HCT116 (cell line): ENCODE data around the gene CYP46A1. TPM values are rescaled to one million over a fixed set of nuclear protein-coding genes. Genes with fewer than 3 reads are reported as not detected.

Experiments
- ATAC-seq: fragments of 200-7000 bp; cut with Tn5 transposase; 2 replicates; pipeline ENCODE4 v1.9.1; 2020; ENCODE audit warnings: mild to moderate bottlenecking, moderate library complexity
- BruUV-seq: library from RNA; stranded (reverse); fragments of 400-500 nt; replicated peaks from 2 replicates; lab custom pipeline; 2021; lab: Mats Ljungman, UMichigan
- CTCF ChIA-PET: fragments of 300-600 bp; sonication (Branson Sonifier 250); formaldehyde crosslinking; loops from one replicate; lab custom pipeline; 2021; ENCODE audit warnings: antibody characterized with exemption; lab: Charles Lee
- POLR2A ChIA-PET: fragments of 300-600, 350-600 bp; sonication (Branson Sonifier 250); formaldehyde crosslinking; loops from one replicate; lab custom pipeline; 2021; ENCODE audit warnings: antibody characterized with exemption; lab: Charles Lee
- RAD21 ChIA-PET, 2 experiments: fragments of 300-600 bp; sonication (Branson Sonifier 250); formaldehyde crosslinking; loops; one replicate each; lab custom pipeline; 2023; ENCODE audit warnings: low total read pairs in 2 of 2; ENCODE audit not compliant: uncharacterized antibody in 2 of 2, unreplicated experiment in 2 of 2, low non-redundant PET in 1 of 2; lab: Charles Lee
- DNase-seq: peaks from one replicate; pipeline ENCODE4 v3.0.0-alpha.2; 2010; ENCODE audit warnings: low read depth, low spot score
- H2AFZ ChIP-seq: fragments of 200-600 bp; shearing (Covaris generic), sonication (generic); 2 replicates; pipeline ENCODE4 v1.6.1; 2017; ENCODE audit warnings: low read depth, mixed run types, mixed read lengths, antibody characterized with exemption, low read length; ENCODE audit not compliant: poor library complexity, severe bottlenecking
- H3K27ac ChIP-seq: 2 replicates; pipeline ENCODE4 v1.5.1; 2012; ENCODE audit warnings: low read depth, low read length
- H3K27me3 ChIP-seq: fragments of 200-600 bp; sonication (generic); 2 replicates; pipeline ENCODE4 v1.6.1; 2016; ENCODE audit warnings: mixed run types, low read length, mixed read lengths; ENCODE audit not compliant: insufficient read depth
- H3K36me3 ChIP-seq, 2 experiments: fragments of 200-500 bp in 1 of 2; fragments of 200-600 bp in 1 of 2; sonication (Bioruptor generic) in 1 of 2; sonication (generic) in 1 of 2; 2 replicates each; pipeline versions ENCODE4 v1.5.1 to v1.6.1; 2014 to 2016; ENCODE audit warnings: low read length in 2 of 2, inconsistent platforms in 1 of 2, mixed read lengths in 1 of 2, mixed run types in 1 of 2; ENCODE audit not compliant: insufficient read depth in 2 of 2, control insufficient read depth in 1 of 2
- H3K4me1 ChIP-seq, 2 experiments: fragments of 200-600 bp in 1 of 2; sonication (generic) in 1 of 2; 2 replicates each; pipeline versions ENCODE4 v1.5.1 to v1.6.1; 2012 to 2017; ENCODE audit warnings: low read length in 2 of 2, inconsistent platforms in 1 of 2, mild to moderate bottlenecking in 1 of 2, mixed read lengths in 1 of 2, mixed run types in 1 of 2, moderate library complexity in 1 of 2; ENCODE audit not compliant: insufficient read depth in 2 of 2, control insufficient read depth in 1 of 2
- H3K4me2 ChIP-seq: fragments of 200-600 bp; sonication (generic); 2 replicates; pipeline ENCODE4 v1.6.1; 2017; ENCODE audit warnings: mixed run types, low read length, mixed read lengths
- H3K4me3 ChIP-seq, 2 experiments: fragments of 200-600 bp in 1 of 2; sonication (generic) in 1 of 2; replicated peaks in 1 of 2; 2 replicates each; pipeline ENCODE4 v1.5.1; 2011 to 2016; ENCODE audit warnings: low read length in 2 of 2, control low read depth in 1 of 2, low read depth in 1 of 2, mild to moderate bottlenecking in 1 of 2, mixed read lengths in 1 of 2, mixed run types in 1 of 2
- H3K79me2 ChIP-seq: fragments of 200-600 bp; sonication (generic); 2 replicates; pipeline ENCODE4 v1.6.1; 2017; ENCODE audit warnings: mild to moderate bottlenecking, mixed run types, low read length, moderate library complexity, mixed read lengths; ENCODE audit not compliant: insufficient read depth
- H3K9ac ChIP-seq: fragments of 200-600 bp; sonication (generic); 2 replicates; pipeline ENCODE4 v1.6.1; 2016; ENCODE audit warnings: low read length, mixed read lengths
- H3K9me2 ChIP-seq: fragments of 200-600 bp; sonication (generic), shearing (Covaris generic); 2 replicates; pipeline ENCODE4 v1.6.1; 2017; ENCODE audit warnings: mixed run types, mild to moderate bottlenecking, moderate library complexity; ENCODE audit not compliant: insufficient read depth
- H3K9me3 ChIP-seq, 2 experiments: fragments of 200-500 bp in 1 of 2; fragments of 200-600 bp in 1 of 2; sonication (Bioruptor generic) in 1 of 2; sonication (generic) in 1 of 2; 2 replicates each; pipeline ENCODE4 v1.6.1; 2014 to 2017; ENCODE audit warnings: low read length in 2 of 2, mixed read lengths in 2 of 2, inconsistent platforms in 1 of 2, low read depth in 1 of 2, mild to moderate bottlenecking in 1 of 2, mixed run types in 1 of 2, moderate library complexity in 1 of 2; ENCODE audit not compliant: control insufficient read depth in 1 of 2, insufficient read depth in 1 of 2
- H4K20me1 ChIP-seq: fragments of 200-600 bp; sonication (generic), shearing (Covaris generic); 2 replicates; pipeline ENCODE4 v1.6.1; 2017; ENCODE audit warnings: mixed run types, mild to moderate bottlenecking, moderate library complexity; ENCODE audit not compliant: insufficient read depth
- CBX3 ChIP-seq: IDR thresholded peaks from 2 replicates; pipeline ENCODE4 v1.6.1; 2012; ENCODE audit warnings: low read depth
- CEBPB ChIP-seq: IDR thresholded peaks from 2 replicates; pipeline ENCODE4 v1.6.1; 2012; ENCODE audit warnings: low read depth
- ELF1 ChIP-seq: IDR thresholded peaks from 2 replicates; pipeline ENCODE4 v1.6.1; 2012; ENCODE audit warnings: low read depth, borderline replicate concordance
- EZH2phosphoT487 ChIP-seq: fragments of 200-600 bp; IDR thresholded peaks from 2 replicates; pipeline ENCODE4 v1.6.1; 2018; ENCODE audit warnings: antibody characterized with exemption, borderline replicate concordance
- FOSL1 ChIP-seq: IDR thresholded peaks from 2 replicates; pipeline ENCODE4 v1.6.1; 2012; ENCODE audit warnings: low read depth
- POLR2A ChIP-seq: IDR thresholded peaks from 2 replicates; pipeline ENCODE4 v1.7.0; 2011; ENCODE audit warnings: borderline replicate concordance; ENCODE audit not compliant: insufficient read depth, insufficient read length; ENCODE audit errors: extremely low read depth
- RAD21 ChIP-seq: IDR thresholded peaks from 2 replicates; pipeline ENCODE4 v1.6.1; 2012; ENCODE audit warnings: low read depth, mild to moderate bottlenecking
- SIN3A ChIP-seq: IDR thresholded peaks from 2 replicates; pipeline ENCODE4 v1.6.1; 2012; ENCODE audit warnings: low read depth
- SP1 ChIP-seq: IDR thresholded peaks from 2 replicates; pipeline ENCODE4 v1.6.1; 2012; ENCODE audit warnings: low read depth
- SRF ChIP-seq: IDR thresholded peaks from 2 replicates; pipeline ENCODE4 v1.6.1; 2012; ENCODE audit warnings: low read depth
- TCF7L2 ChIP-seq: IDR thresholded peaks from 2 replicates; pipeline ENCODE4 v1.7.0; 2011; ENCODE audit warnings: borderline replicate concordance, inconsistent platforms; ENCODE audit not compliant: insufficient read depth, insufficient read length; ENCODE audit errors: extremely low read depth
- YY1 ChIP-seq: IDR thresholded peaks from 2 replicates; pipeline ENCODE4 v1.6.1; 2011; ENCODE audit warnings: low read length, low read depth, moderate library complexity, mild to moderate bottlenecking; ENCODE audit not compliant: insufficient replicate concordance; ENCODE audit errors: extremely low read depth
- ZFX ChIP-seq: fragments of 450-650 bp; IDR thresholded peaks from 2 replicates; pipeline ENCODE4 v1.6.1; 2017
- ZNF274 ChIP-seq: fragments of 200-500 bp; sonication (Bioruptor generic); IDR thresholded peaks from 2 replicates; pipeline ENCODE4 v1.6.1; 2014; ENCODE audit warnings: mild to moderate bottlenecking, low read depth, low read length, inconsistent platforms
- intact Hi-C: fragments of 100-400 bp; cut with micrococcal nuclease; formaldehyde crosslinking; loops from 2 replicates; pipeline ENCODE4 v1.10.0; 2022
- total RNA-seq: library from RNA; stranded (reverse); gene quantifications from one replicate; pipeline ENCODE4 v1.2.1, GENCODE V29; 2021; ENCODE audit not compliant: unreplicated experiment
- TF ChIP-seq, protein P1 (sequence below): IDR thresholded peaks from 2 replicates; pipeline ENCODE4 v1.6.1; 2012

Gene CYP46A1
- total RNA-seq, 1 experiment from 2014 or later, result 0.76 TPM

DNA sequence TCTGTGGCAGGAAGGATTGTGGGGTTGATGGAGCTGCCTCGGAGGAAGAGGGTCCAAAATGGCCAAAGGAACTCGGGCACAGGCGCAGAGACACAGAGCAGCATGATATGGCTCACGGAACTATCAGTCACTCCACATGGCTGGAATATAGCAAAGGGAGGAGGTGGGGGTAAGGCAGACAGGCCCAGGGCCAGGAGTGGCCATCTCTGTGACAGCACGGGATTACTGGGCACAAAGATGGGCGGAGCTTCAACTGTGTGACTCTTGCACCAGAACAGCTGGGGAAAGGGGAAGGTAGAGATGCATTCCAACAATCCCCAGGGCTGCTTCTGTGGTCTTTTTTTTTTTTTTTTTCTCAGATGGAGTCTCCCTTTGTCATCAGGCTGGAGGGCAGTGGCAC is 84.3 kb downstream of the CYP46A1 start (continued):
- no peak for TF ChIP-seq ZFX

DNA sequence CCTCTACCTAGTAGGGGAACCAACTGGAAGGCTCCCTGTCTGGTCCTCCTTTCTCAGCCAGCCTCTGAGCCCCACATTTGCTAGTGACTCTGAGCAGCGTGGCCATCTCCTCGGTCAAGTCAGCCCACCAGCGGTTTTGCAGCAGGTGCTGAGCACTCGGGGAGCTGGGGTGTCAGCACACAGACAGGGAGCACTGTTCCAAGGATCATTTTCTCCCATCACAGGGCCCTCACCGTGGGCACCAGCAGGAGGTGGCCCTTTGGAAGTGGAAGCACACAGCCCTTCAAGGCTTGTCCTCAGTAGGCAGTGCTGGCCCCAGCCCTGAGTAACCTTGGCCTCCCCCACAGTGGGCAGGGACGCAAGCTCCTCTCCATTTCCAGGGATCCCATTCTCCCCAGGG is 85.0 kb downstream of the CYP46A1 start:
- ATAC-seq, result no peak
- BruUV-seq, result no TSS peak
- H3K36me3 ChIP-seq, result no peaks in the 10 kb centered on the region
- H3K4me1 ChIP-seq, result 0 out of 4 replicates have a peak, but pooled peaks cover 0 to 2% of the 10 kb centered on the region in 2 experiments
- no peak overlapping the region for H2AFZ ChIP-seq
- H3K27me3 ChIP-seq, result no peaks in the 10 kb centered on the region
- no peaks in the 10 kb centered on the region for H4K20me1 ChIP-seq
- no peak overlapping the region for H3K9ac ChIP-seq
- DNase-seq, result no peak
- no peaks in the 10 kb centered on the region for H3K79me2 ChIP-seq
- no peak overlapping the region for H3K4me3 ChIP-seq
- POLR2A ChIA-PET, result no interaction called here
- CTCF ChIA-PET, result no interaction called here
- H3K4me2 ChIP-seq, result no peak overlapping the region
- RAD21 ChIA-PET, result no interaction called here
- H3K27ac ChIP-seq, result no peak overlapping the region
- intact Hi-C loops, result no loop called here
- H3K9me2 ChIP-seq, result no peaks in the 10 kb centered on the region
- TF ChIP-seq, protein P1, sequence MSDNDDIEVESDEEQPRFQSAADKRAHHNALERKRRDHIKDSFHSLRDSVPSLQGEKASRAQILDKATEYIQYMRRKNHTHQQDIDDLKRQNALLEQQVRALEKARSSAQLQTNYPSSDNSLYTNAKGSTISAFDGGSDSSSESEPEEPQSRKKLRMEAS, result no peak
- TF ChIP-seq YY1, result no peak
- no peak for TF ChIP-seq CEBPB
- TF ChIP-seq EZH2phosphoT487, result no peak
- no peak for TF ChIP-seq RAD21
- TF ChIP-seq POLR2A, result no peak
- no peak for TF ChIP-seq SRF
- no peak for TF ChIP-seq SIN3A
- TF ChIP-seq FOSL1, result no peak
- no peak for TF ChIP-seq ZNF274
- TF ChIP-seq ZFX, result no peak
- no peak for TF ChIP-seq TCF7L2
- TF ChIP-seq ELF1, result no peak
- TF ChIP-seq SP1, result no peak
- no peak for TF ChIP-seq CBX3
- TF ChIP-seq, all 23 proteins: peak for 0
- no peaks in the 10 kb centered on the region for H3K9me3 ChIP-seq
